NCI-H2196 treated with DMSO at 0.1 percent for 48 hours (cell line): ENCODE results near the gene POTEE.
"Not testable (repeated sequence)": the region's sequence is repeated elsewhere in the genome, so short reads cannot be mapped to it uniquely, and the experiment has no call there.

Experiments used
- DNase-seq: peaks from one replicate; lab custom pipeline; 2025; ENCODE audit not compliant: unreplicated experiment; lab: John Stamatoyannopoulos, UW

POTEE gene

GRCh38 chr2:131209030-131209772, at the start of gene POTEE:
TSS of gene POTEE (plus strand) at chr2:131209536. CDS start at chr2:131218403, 8,867 bp downstream.
- DNase-seq = not testable (repeated sequence)

GRCh38 chr2:131165562-131165961, 43.8 kb upstream of the POTEE start:
- not testable (repeated sequence) for DNase-seq

- DNase-seq = no peak
Measured at GRCh38 chr2:131168538-131168937, 40.8 kb upstream of the POTEE start.

- not testable (repeated sequence) for DNase-seq
Measured at GRCh38 chr2:131178050-131178449, 31.3 kb upstream of the POTEE start.

GRCh38 chr2:131178721-131179418, 30.5 kb upstream of the POTEE start:
- not testable (repeated sequence) for DNase-seq

GRCh38 chr2:131181451-131181850, 27.9 kb upstream of the POTEE start:
- not testable (repeated sequence) for DNase-seq

GRCh38 chr2:131193421-131193820, 15.9 kb upstream of the POTEE start:
- not testable (repeated sequence) for DNase-seq

GRCh38 chr2:131196186-131196585, 13.2 kb upstream of the POTEE start:
- not testable (repeated sequence) for DNase-seq

- no peak for DNase-seq
Measured at GRCh38 chr2:131201098-131201497, 8.2 kb upstream of the POTEE start.

GRCh38 chr2:131207839-131208238, 1.5 kb upstream of the POTEE start:
- not testable (repeated sequence) for DNase-seq

GRCh38 chr2:131209773-131210104, 403 bp downstream of the POTEE start:
- not testable (repeated sequence) for DNase-seq

GRCh38 chr2:131210434-131211211, 1.3 kb downstream of the POTEE start:
- DNase-seq = not testable (repeated sequence)

GRCh38 chr2:131217238-131217986, 8.1 kb downstream of the POTEE start:
- DNase-seq = not testable (repeated sequence)

- DNase-seq = not testable (repeated sequence)
Measured at GRCh38 chr2:131235543-131236449, 26.5 kb downstream of the POTEE start.
